HG03571 (cell line): ENCODE results near the gene FAM170B.

Source experiments
- ATAC-seq: cut with Tn5 transposase; IDR thresholded peaks from one replicate; pipeline ENCODE4 v1.9.1; 2021; ENCODE audit not compliant: unreplicated experiment

Gene FAM170B

GRCh38 chr10:49107887-49108267, 25.9 kb downstream of the FAM170B start:
- no peak for ATAC-seq

DNA sequence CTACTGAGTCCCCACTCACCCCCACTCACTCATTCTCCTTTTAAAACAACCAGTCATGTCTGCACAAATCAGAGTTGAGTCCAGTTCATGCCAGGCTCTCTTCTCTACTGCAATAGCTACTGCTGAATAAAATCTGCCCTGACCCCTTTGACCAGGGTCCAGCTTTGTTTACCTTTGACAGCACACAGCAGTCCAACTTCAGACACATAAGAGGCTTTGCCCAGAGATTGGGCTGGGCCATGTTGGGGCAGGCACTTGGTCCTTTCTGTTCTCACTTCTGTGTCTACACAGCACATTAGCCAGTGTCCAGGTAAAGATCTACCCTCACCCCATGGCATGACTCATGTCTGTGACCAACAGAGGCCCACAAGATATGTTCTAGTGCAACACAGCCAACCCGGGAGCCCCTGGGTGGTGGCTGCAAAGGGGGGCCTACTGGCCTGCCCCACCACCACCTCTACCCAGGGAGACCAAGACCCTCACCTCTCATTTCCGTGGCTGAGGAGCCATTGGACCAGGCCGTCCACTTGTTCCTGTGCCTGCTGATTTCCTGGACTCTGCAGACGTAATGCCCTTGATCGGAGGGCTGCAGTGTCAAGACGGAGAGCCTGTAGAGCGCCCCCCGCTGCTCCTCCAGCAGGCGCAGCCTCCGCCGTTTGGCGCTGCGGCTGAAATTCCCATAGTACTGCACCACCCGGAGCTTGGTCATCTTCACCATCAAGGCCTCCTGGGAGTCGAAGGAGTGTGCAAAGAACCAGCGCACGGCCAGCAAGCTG, 26.5 kb downstream of the FAM170B start:
- no peak for ATAC-seq

- ATAC-seq = no peak
Observed at GRCh38 chr10:49106451-49106850, 27.4 kb downstream of the FAM170B start.

- no peak for ATAC-seq
Observed at GRCh38 chr10:49105076-49105475, 28.7 kb downstream of the FAM170B start.

DNA sequence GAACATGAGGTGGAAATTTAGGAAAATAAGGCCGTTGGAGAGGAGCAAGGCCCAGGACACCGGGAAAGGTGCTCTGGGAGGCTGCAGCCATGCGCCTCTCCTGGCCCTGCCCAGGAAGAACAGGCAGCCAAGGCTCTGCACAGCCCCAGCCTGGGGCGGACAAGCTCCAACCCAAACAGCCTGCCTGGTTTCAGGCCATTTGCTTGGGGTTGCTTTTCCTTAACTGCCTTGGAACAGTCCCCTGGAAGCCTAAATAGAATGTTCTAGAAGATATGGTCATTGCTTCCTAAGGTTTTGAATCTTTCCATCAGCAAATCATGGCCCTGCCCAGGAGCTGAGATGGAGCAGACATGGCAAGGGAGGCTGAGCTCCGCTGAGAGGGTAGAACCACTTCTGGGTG, 29.5 kb downstream of the FAM170B start:
- no peak for ATAC-seq

DNA sequence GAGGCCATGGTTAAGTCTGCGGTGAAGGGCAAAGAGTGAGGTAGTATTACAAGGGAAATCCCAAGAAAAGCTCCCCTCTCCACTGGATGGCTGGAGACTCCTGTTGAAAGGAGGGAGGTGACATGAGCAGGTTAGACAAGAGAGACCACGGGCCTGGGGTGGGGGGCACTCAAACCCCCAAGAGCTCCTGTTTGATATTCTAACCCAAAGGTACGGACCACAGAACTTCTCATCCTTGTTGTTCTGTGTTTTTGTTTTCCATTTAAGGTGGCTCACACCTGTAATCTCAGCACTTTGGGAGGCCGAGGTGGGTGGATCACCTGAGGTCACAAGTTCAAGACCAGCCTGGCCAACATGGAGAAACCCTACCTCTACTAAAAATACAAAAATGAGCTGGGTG, 30.1 kb downstream of the FAM170B start:
- no peak for ATAC-seq

GRCh38 chr10:49099046-49099445, 34.8 kb downstream of the FAM170B start:
- ATAC-seq = no peak

GRCh38 chr10:49096890-49097445, 36.9 kb downstream of the FAM170B start:
- ATAC-seq = no peak

- no peak for ATAC-seq
Observed at GRCh38 chr10:49094646-49095045, 39.2 kb downstream of the FAM170B start.

DNA sequence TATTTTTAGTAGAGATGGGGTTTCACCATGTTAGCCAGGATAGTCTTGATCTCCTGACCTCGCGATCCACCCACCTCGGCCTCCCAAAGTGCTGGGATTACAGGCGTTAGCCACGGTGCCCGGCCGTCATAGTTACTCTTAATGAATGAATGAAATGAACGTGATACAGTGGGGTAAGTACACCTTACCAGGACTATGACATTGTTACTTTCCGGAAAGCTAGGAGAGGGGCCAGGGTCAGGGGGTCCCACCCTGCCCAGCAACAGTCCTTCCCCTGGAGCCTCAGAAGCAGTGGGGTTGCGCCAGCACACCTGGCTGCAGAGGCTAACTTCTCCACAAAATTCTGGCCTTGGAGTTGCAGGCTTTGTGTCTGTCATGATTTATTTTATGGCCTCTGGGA, 39.9 kb downstream of the FAM170B start:
- ATAC-seq = no peak

- no peak for ATAC-seq
Observed at GRCh38 chr10:49092477-49092876, 41.3 kb downstream of the FAM170B start.

GRCh38 chr10:49091450-49092210, 42.2 kb downstream of the FAM170B start:
- no peak for ATAC-seq

DNA sequence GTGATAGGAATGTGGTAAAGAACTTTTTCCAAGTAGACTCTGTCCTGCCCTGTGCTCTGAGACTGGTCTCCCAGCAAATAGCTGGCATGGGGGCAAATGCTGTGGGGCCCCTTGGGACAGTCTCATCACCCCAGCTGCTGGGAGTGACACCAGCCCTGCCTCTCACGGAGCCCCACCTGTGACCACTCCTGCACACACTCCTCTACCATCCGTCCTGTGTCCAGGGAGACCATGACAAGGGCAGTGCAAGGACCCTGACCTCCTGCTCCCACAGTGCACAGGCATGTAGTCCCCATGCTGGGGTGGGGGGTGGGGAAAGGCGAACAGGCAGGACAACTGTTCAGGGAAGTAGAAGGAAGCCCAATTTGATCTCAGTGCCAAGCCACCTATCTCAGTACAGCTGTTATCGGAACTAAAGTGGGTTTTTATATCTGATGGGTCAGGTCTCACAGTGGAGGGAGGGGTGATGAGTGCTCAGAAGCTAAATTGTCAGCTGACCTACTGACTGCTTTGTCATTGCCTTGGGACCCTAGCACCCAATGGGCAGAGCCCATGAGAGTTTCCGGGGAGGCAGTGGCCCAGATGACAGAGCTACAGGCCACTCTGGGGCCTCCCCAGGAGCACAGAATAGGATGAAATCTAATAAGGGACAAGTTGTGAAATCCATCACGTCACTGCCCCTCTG, 43.0 kb downstream of the FAM170B start:
- ATAC-seq = no peak

DNA sequence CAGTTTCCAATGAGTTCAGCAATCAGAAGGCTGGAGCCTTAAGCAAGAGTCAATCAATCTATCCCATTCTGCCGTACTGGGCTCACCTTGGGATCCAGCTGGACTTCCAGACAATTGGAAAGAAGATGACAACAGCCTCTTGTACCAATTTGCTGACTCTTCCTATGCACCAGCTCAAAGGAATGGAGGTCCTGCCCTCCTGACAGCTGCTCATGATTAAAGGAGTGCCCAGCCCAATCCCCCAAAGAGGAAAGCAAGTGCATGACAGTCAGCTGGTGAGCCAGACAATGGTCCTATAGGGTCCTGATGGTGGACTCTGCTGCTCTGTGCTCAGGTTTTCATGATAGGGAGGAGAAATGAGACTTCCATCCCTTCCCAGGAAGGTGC, 43.6 kb downstream of the FAM170B start:
- no peak for ATAC-seq

DNA sequence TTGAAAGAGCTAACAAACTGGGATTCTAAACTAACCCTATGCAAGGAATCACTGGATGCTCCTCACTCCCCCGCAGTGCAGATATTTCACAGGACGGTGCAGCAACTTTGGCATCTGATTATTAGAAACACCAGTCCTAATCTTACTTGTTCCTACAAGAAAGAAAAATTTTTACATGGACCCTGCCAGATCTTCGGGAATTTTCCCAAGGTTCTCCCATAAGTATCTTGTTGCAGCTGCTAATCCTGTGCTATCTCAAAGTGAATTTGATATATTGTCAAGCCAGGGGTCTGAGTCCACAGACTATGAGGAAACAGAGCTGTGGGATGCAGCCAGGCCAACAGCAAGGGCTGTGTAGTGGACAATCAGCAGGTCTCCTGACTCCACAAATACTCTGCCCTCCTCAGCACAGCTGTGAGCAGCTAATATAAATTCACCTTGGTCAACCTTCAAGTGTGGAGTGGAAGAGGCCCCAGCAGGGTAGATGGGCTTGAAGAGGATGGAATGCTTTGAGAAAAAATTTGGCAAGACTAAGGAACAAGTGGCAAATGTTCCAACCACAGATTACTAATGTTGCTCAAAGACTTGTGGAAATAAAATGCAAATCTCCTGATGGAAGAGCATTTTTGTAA, 44.1 kb downstream of the FAM170B start:
- ATAC-seq = no peak

DNA sequence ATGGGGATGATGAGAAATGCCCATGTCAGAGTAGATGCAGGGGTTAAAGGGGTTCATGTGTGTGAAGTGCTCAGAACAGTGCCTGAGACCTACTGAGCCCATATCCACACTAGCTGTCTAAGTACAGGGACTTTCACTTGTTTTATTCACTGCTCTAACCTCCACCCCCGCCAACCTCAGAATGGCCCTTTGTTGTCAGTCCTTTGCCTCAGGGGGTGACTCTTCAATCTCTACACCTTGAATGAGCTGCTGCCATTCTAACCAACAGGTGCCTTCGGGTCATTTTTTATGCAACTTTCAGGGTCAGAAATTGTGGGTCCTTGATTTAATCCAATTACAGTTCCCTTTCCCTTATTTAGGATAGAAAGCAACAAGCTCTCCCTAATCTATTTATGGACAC, 44.7 kb downstream of the FAM170B start:
- no peak for ATAC-seq

DNA sequence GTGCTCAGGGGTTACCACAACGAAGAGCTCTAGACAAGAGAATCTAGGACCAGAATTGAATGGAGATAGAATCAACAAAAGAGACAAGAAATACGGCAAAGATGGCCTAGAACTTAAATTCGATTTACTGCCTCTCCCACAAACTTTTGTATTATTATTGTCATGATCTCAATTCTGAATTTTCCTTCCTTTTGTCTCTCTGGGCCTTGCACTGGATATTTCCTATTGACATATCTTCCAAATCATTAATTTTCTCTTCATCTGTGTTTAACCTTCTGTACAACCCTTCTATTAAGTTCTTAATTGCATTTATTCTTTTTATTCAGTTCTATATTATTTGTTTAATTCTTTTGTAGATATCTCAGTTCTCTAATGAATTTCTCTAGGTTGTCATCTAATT, 46.9 kb downstream of the FAM170B start:
- no peak for ATAC-seq

GRCh38 chr10:49083261-49083660, 50.6 kb downstream of the FAM170B start:
- ATAC-seq = no peak

DNA sequence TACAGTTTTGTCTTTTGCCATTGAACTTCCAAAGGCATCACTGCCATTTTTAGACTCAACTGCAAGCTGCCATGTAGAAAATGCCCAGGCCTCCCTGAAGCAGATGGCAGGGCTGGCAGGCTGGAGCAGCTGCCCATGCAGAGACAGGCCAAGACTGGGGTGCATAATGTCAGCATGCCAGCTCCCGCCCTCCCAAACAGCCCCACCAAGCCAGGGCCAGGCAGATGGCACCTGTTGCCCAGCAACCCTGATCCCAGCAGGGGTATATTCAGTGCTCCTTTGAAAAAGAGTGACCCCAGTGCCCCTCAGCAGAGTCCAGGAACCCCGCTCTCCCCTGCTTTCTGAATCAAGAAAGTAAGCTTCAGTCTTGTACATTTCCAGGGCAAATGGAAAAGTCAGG, 51.1 kb downstream of the FAM170B start:
- ATAC-seq = no peak

DNA sequence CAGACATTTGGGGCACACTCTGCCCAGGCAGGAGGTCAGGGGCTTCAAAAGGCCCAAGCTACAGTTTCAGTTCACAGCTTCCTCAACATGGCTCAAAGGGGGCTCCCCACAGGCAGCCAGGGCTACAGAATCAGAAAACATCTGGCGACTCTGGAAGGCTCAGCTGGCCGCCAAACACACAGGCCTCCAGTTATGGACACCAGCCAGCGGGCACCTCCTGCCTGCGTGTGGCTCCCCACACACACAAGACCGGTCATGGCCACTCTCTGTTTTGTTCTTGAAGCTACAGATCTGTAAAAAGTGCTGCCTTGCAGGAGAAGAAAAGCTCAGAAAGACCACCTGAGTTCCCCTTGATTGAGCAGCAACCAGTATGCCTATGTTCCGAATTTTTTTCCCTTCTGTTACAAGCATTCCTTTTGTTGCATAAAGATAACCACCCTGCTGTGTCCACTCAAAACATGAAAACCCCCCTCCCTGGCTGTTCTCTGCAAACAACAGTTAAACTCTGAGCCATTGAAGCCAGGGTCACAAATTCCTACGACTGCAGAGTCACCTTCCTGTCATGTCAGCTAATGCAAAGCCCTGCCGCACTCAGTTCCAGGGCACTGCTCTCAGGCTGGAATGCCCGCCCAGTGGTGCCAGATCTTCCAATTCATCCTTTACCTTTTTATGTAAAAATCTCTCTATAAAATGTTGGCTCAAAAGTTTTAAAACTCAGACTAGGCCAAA, 52.1 kb downstream of the FAM170B start:
- ATAC-seq = no peak
